Measurements from ENCODE around the gene MYO1D.

DNA sequence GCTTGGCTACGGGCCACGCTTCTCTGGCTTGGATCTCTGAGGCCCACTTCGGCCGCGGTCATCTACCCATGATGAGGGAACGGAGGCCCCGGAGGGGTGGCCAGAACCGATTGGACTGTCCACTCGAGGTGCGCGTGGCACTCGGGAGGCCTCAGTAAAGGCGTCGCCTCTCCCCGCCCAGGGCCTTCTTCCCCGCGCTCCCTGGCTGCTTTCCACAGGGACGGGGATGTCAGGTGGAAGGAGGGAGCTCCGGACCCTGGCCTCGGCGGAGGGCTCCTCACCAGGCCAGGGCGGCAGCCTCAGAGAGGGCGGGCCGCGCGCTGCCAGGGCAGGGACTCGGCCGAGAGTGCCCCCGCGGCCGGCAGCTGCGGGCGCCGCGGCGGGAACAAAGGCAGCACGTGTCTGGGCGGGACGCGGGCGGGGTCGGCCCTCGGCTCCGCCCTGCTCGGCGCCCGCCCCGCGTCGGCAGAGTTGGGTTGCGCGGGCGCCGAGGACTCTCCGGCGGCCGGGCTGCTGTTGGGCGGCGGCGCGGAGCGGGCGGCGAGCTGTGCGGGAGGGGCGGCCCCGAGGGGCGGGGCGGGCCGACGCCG lies 390.7 kb downstream of the MYO1D start:
- TF ChIP-seq, protein P1, sequence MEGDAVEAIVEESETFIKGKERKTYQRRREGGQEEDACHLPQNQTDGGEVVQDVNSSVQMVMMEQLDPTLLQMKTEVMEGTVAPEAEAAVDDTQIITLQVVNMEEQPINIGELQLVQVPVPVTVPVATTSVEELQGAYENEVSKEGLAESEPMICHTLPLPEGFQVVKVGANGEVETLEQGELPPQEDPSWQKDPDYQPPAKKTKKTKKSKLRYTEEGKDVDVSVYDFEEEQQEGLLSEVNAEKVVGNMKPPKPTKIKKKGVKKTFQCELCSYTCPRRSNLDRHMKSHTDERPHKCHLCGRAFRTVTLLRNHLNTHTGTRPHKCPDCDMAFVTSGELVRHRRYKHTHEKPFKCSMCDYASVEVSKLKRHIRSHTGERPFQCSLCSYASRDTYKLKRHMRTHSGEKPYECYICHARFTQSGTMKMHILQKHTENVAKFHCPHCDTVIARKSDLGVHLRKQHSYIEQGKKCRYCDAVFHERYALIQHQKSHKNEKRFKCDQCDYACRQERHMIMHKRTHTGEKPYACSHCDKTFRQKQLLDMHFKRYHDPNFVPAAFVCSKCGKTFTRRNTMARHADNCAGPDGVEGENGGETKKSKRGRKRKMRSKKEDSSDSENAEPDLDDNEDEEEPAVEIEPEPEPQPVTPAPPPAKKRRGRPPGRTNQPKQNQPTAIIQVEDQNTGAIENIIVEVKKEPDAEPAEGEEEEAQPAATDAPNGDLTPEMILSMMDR (IDR thresholded peaks at IDR 0.05), result no peak
- no peak for TF ChIP-seq REST (IDR thresholded peaks at IDR 0.05; ENCODE audit: insufficient read depth in 1 of 2, low read depth in 2 of 2, low read length in 1 of 2)

All from Panc1 (cell line).